PC-3 (cell line): Measurements from ENCODE around the gene KCNB1.

Source experiments
- EZH2 ChIP-seq: fragments of 300-600 bp; sonication (generic); IDR thresholded peaks from one replicate; pipeline ENCODE4 v1.6.1; 2017; ENCODE audit warnings: antibody characterized with exemption, mild to moderate bottlenecking, low read length; ENCODE audit not compliant: unreplicated experiment
- TF ChIP-seq, protein P1 (sequence below): fragments of 300-600 bp; sonication (generic); conservative IDR thresholded peaks from 2 replicates; pipeline ENCODE4 v1.5.1; 2017; ENCODE audit warnings: antibody characterized with exemption, low read depth, mild to moderate bottlenecking, low read length

- TF ChIP-seq, protein P1, sequence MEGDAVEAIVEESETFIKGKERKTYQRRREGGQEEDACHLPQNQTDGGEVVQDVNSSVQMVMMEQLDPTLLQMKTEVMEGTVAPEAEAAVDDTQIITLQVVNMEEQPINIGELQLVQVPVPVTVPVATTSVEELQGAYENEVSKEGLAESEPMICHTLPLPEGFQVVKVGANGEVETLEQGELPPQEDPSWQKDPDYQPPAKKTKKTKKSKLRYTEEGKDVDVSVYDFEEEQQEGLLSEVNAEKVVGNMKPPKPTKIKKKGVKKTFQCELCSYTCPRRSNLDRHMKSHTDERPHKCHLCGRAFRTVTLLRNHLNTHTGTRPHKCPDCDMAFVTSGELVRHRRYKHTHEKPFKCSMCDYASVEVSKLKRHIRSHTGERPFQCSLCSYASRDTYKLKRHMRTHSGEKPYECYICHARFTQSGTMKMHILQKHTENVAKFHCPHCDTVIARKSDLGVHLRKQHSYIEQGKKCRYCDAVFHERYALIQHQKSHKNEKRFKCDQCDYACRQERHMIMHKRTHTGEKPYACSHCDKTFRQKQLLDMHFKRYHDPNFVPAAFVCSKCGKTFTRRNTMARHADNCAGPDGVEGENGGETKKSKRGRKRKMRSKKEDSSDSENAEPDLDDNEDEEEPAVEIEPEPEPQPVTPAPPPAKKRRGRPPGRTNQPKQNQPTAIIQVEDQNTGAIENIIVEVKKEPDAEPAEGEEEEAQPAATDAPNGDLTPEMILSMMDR = no peak
- TF ChIP-seq EZH2 = no peak
These were observed 83.1 kb downstream of the KCNB1 start for GRCh38 chr20:49399329-49399728.
